HG03196 (cell line): Measurements from ENCODE around the gene PGAM1.
"Not testable (repeated sequence)": the region's sequence is repeated elsewhere in the genome, so short reads cannot be mapped to it uniquely, and the experiment has no call there.

ENCODE experiments used
- ATAC-seq: cut with Tn5 transposase; IDR thresholded peaks from one replicate; pipeline ENCODE4 v1.9.1; 2021; ENCODE audit not compliant: unreplicated experiment

PGAM1 gene

DNA sequence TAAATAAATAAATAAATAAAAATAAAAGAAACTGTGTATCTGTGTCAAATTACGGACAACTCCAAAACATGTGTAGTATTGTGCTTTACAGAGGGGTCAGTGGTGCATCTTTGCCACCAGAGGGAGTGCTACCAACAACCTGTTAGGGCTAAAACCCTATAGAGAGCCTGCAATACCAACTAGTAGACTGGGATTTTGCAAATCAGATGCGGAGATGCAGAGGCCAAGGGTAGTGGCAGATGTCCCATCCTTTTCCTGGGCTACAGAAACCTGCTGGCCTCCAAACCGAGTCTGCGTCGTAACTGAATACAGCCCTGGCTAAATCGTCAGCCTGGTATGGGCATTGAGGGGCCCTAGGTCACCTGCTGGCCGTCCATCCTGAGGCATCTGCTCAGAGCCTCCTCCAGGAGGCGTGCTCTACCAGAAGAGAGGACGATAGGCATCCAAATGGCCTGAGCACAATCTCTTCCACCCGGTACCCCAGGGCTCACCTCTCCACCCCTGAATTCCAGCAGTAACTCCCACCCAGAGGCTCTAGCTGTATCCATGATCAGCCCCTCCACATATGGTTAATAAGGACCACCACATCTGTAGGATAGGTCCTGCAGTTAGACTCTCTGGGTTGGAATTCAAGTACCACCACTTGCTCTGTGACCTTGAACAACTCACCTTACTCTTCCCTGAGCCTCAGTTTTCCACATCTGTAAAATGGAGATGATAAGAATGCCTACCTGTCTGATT, 18.6 kb upstream of the PGAM1 start:
- peak; percentile 81 for ATAC-seq

DNA sequence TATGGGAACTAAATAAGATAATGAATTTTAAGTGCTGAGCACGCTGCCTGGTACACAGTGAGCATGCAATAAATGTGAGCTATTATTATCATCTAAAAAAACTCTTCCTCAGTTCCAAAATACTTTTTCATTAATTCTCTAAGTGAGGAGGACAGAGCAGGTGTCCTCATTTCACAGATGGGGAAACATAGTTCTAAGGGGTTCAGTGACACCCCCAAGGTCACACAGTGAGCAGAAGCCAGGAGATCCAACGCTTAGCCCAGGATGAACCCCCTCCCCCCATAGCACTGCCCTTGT, 18.1 kb upstream of the PGAM1 start:
- ATAC-seq: no peak

DNA sequence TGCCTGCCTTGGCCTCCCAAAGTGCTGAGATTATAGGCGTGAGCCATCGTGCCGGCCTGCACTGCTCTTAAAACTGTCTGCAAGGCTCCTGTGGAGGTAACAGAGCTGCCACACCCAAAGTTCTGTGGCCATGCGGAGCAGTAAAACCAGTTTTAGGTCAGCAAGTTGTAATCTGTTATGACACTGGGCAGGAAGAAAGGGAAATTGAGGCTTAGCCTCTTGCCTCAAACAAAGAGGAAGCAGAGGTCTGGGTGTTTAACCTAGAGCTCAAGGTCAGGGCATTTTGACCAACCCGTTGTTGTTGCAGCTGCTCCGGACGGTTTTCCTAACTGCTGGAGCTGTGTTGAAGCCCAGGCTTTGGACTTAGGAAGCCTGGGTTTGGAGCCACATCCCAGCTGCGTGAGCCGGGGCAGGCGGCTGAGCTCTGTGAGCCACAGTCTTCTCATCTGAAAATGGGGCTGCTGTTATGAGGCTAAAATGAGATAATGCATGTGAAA, 17.4 kb upstream of the PGAM1 start:
- no peak for ATAC-seq

GRCh38 chr10:97411406-97411805, 14.6 kb upstream of the PGAM1 start:
- ATAC-seq: no peak

- ATAC-seq: no peak
Measured at GRCh38 chr10:97412891-97413304, 13.1 kb upstream of the PGAM1 start.

DNA sequence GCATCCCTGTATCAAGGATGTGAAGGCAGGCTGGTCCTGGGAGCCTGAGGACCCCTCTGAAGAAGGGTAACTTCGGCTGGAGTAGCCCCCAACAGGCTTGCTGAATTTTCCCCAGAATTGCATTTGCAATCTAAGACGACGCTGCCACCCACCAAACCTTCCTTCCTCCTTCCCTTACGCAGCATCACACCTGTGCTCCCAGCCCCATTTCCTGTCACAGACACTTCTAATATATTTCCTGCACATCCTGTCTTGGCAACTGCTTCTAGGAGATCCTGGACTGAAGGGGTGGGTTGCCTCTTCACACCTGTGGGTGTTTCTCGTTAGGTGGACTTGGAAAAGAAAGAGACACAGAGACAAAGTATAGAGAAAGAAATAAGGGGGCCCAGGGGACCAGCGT, 9.4 kb upstream of the PGAM1 start:
- ATAC-seq: no peak

GRCh38 chr10:97423757-97424098, 2.3 kb upstream of the PGAM1 start:
- ATAC-seq: not testable (repeated sequence)

DNA sequence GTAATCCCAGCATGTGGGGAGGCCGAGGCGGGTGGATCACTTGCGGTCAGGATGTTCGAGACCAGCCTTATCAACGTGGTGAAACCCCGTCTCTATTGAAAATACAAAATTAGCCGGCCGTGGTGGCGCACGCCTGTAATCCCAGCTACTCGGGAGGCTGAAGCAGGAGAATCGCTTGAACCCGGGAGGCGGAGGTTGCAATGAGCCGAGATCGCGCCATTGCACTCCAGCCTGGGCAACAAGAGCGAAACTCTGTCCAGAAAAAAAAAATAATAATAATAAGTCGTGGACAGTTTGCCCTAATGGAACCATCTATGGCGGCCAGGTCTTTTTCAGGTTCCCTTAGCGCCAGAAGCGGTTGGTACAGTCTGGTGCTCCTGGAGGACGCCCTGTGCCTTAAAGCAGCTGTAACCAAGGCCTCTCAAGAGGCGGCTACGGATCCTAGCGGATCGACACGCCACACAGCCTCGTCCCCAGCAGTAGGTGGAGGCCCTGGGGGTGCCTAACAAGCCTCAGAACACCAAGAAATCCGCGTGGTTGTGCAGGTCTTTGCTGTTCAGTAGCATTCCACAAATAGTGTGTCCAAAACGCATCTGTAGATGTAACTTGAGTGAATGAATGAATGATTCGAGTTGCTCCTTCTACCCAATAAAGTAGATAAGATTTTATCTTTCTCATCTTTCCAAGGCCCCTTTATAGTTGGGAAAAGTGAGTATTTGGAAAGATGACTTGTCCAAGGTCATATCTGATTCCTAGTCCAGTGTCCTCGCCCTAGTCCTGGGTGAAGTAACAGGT, 982 bp downstream of the PGAM1 start:
- ATAC-seq: no peak

GRCh38 chr10:97427571-97428179, 1.7 kb downstream of the PGAM1 start:
- no peak for ATAC-seq

GRCh38 chr10:97428572-97428981, 2.6 kb downstream of the PGAM1 start:
- no peak for ATAC-seq

- no peak for ATAC-seq
Measured at GRCh38 chr10:97434055-97434454, 8.1 kb downstream of the PGAM1 start.

- ATAC-seq: no peak
Measured at GRCh38 chr10:97434557-97434956, 8.6 kb downstream of the PGAM1 start.

GRCh38 chr10:97435211-97435610, 9.2 kb downstream of the PGAM1 start:
- ATAC-seq: no peak

DNA sequence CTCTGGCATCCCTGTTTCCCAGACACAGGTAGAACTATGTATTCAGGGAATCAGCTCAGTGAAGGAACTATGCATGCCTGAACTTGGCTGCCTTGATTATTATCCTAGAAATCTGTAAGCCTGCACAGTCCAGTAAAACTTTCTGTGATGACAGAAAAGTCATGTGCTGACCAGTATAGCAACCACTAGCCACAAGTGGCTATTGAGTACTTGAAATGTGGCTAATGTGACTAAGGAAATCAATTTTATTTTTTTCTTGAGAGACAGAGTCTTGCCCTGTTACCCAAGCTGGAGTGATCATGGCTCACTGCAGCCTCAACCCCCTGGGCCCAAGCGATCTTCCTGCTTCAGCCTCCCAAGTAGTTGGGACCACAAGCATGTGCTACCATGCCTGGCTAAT, 16.3 kb downstream of the PGAM1 start:
- ATAC-seq: no peak

DNA sequence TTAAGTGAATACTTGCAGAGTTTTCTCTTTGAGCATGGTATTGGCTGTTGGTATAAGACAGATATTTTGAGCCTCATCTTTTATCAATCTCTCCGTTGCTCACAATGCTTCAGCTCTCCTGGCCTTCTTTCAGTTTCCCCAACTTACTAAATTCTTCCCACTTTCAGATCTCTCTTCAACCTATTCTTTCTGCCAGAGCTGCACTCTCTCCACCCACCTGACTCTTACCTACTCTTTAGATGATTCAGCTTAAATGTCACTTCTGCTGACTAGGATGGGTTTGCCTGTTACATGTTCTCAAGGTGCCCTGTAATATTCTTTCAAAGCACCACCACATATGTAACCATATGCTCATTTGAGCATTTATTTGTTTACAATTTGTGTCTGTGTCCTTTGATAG, 18.2 kb downstream of the PGAM1 start:
- no peak for ATAC-seq

DNA sequence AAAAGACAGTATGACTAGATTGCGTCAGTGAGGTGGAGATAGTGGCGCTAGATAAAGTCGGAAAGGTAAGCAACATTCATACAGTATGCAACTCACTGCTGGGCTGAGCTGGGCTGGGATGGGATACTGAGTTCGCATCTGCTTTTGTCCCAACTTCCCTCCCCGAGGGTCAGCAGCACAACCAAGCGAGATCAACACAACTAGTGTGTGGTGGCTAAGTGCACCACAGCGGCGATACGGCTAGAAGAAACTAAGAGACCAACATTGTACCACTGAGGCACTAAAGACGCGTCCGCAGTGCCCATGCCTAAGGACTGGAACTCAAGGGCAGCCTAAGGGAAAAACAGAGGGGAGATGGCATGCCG, 19.3 kb downstream of the PGAM1 start:
- peak; percentile 2 for ATAC-seq

- peak; percentile 93 for ATAC-seq
Measured at GRCh38 chr10:97445722-97446639, 20.0 kb downstream of the PGAM1 start, which contains the start of the genes EXOSC1 and ZDHHC16. TSS of gene EXOSC1 (minus strand) at chr10:97446006. CDS start at chr10:97445985, 21 bp downstream. TSS of gene ZDHHC16 (plus strand) at chr10:97446175. CDS start at chr10:97451676, 5,501 bp downstream.

GRCh38 chr10:97450828-97451227, 24.8 kb downstream of the PGAM1 start:
- ATAC-seq: no peak

DNA sequence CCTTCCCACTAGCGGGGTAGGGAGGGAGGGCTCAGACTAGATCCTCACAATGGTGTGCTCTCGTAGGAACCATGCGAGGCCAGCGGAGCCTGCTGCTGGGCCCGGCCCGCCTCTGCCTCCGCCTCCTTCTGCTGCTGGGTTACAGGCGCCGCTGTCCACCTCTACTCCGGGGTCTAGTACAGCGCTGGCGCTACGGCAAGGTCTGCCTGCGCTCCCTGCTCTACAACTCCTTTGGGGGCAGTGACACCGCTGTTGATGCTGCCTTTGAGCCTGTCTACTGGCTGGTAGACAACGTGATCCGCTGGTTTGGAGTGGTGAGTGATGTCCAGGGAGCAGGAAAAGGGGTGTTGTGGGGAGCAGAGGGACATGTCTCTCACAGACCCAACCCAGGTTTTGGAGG, 25.6 kb downstream of the PGAM1 start:
- no peak for ATAC-seq

- no peak for ATAC-seq
Measured at GRCh38 chr10:97452352-97452751, 26.4 kb downstream of the PGAM1 start.
